Eye (tissue), 1 donor: ENCODE data around the gene IGIP.

Experiments
- DNase-seq: peaks from one replicate; pipeline ENCODE4 v3.0.0-alpha.2; 2015

IGIP gene

GRCh38 chr5:140166911-140167310 is 41.2 kb downstream of the IGIP start:
- no peak for DNase-seq

DNA sequence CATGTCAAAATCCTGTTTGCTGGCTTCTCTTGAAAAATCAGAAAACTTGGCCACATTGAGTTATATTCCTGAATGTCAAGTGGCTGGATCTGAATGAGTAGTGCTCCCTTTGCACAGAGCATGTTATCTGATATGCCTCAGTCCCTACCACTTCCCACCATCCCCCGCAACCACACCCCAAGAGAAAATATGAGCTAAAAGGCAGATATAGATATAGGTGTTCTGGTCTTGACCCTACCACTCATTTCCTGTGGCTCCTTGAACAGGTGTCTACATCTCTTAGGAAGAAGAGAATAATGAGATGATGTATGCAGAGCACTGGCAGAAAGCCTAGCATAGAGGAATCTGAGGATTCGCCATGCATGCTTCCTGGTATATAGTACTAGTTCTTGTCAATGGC is 42.6 kb downstream of the IGIP start:
- no peak for DNase-seq

DNA sequence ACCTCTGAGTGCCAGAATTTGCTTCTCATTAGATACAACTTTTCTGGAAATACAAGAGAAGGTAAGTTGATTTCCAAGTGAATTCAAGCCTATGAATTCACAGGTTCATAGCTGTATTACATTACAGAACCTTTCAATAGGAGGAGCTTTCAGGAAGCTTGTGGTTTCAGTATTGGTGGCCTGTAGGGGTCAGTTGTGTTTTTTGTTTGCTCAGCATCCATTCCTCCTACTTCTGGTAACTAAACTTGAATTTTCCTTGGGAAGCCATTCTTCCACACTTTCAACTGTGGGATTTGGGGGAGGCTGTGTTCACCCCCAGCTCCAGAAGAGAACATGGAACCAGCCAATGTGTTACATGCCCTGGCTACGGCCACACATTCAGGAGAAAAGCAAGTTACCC is 43.7 kb downstream of the IGIP start:
- no peak for DNase-seq

DNA sequence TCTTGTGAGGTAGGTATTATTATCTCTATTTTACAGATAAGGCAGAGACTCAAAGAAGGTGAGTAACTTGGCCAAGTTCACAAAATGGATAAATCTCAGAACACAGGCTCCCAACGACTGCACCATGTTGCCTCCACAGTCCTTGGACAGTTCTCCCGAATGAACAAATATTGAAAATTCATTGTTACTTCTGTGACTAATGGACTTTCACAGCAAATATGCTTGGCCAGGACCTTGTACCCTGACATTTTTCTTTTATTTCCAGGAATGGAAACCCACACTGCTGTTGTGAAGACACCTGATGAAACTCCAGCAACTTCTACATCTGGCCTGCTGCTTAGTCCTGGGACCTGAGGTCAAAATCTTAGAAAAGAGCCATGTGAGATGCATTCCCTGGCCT is 46.7 kb downstream of the IGIP start:
- DNase-seq: no peak

DNA sequence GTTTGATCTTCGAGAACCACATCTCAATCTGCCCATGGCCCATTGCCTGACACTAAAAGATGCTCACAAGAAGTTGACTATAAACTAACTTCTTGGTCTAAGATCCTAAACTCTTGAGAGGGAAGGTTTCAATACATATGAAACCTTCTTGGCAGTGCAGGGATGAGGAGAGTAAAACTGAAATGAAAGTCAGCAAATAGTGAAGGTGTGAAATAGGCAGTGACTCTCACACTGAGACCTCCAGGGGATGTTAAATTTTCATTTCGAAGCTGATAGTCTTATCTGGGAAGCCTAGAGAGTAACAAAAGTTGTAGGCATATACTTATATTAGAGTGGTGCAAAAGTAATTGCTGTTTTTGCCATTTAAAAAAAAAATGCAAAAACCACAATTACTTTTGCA is 48.3 kb downstream of the IGIP start:
- DNase-seq: no peak

GRCh38 chr5:140174465-140175366 is 49.0 kb downstream of the IGIP start, which contains the start of gene CYSTM1:
Gene CYSTM1, plus strand, starts transcription at chr5:140175188. Its CDS starts 19,278 bp downstream, at chr5:140194466.
- DNase-seq: peak; percentile 98

DNA sequence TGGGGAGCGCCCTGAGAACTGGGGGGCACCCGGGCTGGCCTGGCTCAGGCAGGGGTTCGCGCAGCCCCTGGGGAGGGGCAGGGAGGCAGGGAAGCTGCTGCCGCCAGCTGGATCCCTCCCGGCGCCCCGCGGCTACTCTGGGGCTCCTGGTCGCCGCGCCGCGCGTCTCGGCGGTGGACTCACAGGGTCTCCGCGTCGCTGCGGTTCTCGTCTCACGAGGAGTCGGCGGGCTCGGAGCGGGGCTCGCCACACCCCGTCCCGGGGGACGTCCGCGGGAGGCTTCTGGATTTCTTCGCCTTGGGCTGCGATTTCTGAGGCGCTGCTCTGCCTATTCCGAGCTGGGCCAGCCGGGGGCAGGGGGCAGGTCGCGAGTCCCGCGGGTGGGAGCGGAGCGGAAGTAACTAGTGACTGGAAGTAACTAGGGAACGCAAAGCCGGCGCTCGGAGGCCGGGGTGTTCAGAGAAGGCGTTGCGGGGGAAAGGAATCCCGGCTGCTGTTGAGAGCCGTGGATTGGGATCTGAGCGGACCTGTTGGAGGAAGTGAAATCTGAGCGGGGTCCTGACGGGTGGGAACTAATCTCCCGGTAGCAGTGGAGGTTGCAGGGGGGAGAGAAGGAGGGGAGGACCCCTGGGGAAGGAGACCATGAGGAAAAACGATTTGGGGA is 49.8 kb downstream of the IGIP start:
- peak; percentile 92 for DNase-seq

DNA sequence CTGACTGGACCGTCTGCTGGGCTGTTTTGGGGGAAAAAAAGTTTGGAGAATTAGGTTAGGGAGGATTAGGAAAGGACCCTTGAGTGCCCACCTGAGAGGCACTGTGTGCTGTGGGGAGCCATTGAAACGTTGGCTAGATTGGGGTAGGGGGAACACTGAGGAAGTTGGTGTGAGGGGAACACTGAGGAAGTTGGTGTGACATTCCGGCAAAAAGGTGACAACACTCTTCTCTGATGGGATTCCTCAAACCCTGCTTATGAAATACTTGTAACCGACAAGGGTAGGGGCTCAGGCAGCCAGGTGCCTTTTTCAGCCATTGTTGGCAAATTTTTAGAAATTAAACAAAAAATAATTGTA is 50.3 kb downstream of the IGIP start:
- DNase-seq: no peak

- peak; percentile 35 for DNase-seq
Measured at GRCh38 chr5:140178086-140178410, 52.3 kb downstream of the IGIP start.

DNA sequence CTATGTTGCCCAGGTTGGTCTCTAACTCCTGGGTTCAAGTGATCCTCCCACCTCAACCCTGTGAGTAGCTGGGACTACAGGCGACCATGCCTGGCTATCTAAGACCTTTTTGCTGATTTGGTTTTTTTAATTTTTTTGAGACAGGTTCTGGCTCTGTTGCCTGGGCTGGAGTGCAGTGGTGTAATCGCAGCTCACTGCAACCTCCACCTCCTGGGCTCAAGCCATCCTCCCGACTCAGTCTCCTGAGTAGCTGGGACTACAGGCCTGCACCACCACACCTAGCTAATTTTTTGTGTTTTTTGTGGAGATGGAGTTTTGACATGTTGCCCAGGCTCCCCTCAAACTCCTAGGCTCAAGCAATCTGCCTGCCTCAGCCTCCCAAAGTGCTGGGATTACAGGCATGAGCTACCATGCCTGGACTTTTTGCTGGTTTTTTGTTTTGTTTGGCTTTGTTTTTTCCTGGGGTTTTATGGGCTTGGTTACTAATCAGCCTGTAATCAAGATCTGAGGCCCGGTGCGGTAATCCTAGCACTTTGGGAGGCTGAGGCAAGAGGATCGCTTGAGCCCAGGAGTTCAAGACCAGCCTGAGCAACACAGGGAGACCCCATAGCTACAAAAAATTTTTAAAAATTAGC is 52.9 kb downstream of the IGIP start:
- DNase-seq: no peak
